HG02840 (cell line): ENCODE results near the gene TP73.

ENCODE experiments used
- ATAC-seq: cut with Tn5 transposase; IDR thresholded peaks from one replicate; pipeline ENCODE4 v1.9.1; 2021; ENCODE audit warnings: mild to moderate bottlenecking, moderate library complexity, moderate number of reproducible peaks; ENCODE audit not compliant: unreplicated experiment, low FRiP score

Gene TP73

DNA sequence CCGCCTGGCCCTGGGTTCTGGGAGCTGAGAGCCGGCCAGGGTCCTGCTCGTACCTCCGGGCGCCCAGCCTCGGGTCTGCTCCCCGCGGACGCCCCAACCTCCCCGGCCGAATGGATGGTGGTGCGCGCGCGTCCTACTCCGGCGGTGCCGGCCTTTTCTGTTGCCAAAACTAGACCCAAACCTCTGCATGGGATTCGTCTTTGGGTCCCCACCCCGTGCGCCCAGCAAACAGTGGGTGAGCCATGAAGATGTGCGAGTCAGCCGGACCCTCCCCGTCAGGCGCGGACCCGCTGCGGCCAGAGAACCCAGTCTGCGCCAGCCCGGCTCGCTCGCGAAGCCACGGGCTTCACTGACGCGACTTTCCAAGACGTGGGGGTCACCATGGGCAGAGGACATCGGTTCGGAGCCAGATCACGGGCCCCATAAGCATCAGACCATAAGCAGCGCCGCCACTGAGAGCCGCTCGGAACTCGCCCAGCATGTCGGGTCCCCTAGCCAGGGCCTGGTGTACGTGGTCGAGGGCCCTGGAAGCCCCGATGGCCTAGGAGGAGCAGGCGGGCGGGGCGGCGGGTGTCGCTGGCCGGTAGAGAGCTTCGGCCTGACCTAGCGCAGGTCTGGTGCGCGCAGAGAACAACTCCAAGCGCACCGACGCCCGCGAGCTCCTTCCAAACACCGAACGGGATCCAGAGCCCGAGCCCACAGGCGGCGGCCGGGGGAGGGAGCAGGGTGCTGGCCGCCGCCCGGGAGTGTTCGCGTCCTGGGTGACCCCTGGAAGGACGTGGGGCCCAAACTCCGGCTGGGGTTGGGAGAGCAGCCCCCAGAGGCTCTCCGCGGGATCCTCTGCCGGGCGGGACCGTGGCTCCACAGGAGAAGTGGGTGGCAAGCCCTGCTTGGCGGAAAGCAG, 1.0 kb upstream of the TP73 start:
- ATAC-seq = no peak

DNA sequence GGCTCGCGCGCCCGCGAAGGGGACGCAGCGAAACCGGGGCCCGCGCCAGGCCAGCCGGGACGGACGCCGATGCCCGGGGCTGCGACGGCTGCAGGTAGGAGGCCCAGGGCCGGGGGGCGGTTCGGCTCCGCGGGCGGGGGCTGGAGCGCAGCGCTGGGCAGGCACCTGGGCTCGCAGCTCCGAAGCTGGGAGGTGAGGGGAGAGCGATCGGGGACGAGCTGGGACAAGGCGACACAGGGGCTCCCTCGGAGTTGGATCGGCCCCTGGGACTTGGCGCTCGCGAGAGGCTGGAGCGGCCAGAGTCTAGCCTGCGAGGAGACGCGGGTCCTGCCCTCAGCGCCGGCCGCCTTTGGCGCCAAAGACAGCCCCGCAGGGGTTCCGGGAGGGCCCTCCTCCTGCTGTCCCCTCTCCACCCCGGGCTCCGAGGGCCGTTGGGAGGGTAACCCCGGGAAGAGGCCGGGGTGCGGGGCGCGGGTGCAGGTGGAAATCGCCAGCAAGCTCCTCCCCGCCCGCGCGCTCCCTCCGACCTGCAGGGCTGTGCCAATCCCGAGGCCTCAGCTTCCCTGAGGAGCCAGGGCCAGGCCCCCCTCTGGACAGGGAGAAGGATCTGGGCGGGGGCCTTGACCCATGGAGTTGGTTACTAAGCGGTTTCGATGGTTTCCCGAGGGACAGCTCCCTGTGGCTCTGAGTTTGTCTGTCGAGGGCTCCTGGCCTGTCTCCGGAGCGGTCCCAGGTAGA, 401 bp downstream of the TP73 start:
- ATAC-seq = no peak

DNA sequence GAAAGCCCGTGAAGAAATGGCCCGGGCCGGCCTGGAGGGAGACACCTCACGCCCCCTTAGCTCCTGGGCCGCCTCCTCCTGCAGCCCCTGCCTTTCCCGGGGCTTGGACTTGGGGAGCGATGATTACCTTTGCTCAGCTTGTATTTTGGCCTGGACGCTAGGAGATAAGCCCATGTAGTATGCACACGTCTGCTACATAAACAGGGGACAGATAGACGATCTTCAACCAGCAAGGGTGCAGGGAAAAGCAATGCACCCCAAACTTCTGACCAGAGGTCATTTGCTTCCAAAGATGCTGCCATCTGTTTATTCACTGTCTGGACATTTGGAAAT, 936 bp downstream of the TP73 start:
- ATAC-seq = no peak

DNA sequence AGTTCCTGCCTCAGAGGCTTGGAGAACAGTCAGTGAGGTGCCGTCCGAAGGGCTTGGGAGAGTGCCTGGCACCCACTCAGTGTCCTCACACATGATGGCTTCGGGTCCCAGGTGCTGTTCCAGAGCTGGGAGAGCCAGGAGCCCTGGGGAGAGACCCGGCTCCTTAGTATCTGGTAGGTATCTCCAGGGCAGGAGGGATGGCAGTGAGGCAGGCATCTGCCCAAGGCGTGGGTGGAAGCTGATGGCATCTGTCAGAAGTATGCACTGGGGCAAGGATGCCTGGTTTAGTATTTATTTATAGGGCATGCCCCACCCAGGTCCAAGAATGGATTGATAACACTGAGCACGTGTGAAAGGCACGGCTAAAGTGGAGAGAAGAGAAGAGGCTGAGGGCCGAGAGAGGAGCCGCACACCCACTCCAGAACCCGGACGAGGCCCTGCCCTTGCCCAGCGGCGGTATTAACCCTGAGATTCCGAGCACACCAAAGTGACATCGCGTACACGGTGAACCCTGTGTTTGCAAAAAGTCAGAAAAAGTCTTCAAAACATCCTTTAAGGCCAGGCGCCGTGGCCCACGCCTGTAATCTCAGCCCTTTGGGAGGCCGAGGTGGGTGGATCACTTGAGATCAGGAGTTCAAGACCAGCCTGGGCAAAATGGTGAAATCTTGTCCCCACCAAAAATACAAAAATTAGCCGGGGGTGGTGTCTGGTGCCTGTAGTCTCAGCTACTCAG, 2.4 kb downstream of the TP73 start:
- no peak for ATAC-seq

DNA sequence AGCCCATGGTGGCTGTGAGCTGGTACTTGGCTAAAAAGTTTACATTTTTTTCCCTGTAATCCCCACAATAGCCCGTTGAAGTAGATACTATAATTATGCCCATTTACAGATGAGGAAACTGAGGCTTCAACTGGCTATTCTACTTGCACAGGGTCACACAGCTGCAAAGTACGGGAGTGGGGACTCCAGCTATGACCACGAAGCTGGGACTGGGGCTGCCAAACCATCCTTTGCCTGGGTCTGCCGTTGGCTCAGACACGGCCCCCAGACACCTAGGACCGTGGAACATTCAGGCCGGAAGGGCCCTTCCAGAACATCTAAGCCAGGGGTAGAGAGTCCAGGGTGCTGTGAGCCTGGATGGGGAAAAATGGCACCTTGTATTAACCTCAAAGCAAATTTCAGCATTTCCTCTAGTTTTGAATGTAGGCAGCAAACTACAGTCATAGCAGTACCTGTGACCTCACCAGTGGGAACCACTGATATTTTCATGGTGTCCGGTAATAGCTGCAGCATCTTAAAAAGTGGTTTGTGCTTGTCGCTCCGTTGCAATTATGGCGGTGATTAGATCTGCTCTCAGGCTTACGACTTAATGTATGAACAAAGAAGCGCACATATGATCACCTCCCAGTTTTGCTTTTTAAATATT, 4.3 kb downstream of the TP73 start:
- peak; percentile 45 for ATAC-seq

DNA sequence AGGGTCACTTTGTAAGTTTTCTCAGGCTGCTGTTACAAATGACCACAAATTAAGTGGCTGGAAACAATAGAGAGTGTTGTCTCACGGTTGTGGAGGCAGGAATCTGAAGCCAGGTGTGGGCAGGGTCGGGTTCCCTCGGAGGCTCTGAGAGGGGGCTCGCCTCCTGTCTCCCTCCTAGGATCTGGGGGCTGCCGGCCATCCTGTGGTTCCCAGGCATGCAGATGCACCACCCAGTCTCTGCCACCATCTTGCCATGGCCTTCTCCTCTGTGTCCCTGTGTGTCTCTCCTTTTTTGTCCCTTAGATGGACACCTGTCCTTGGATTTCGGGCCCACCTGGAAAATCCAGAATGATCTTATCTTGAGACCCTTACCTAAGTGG, 4.8 kb downstream of the TP73 start:
- peak; percentile 12 for ATAC-seq

DNA sequence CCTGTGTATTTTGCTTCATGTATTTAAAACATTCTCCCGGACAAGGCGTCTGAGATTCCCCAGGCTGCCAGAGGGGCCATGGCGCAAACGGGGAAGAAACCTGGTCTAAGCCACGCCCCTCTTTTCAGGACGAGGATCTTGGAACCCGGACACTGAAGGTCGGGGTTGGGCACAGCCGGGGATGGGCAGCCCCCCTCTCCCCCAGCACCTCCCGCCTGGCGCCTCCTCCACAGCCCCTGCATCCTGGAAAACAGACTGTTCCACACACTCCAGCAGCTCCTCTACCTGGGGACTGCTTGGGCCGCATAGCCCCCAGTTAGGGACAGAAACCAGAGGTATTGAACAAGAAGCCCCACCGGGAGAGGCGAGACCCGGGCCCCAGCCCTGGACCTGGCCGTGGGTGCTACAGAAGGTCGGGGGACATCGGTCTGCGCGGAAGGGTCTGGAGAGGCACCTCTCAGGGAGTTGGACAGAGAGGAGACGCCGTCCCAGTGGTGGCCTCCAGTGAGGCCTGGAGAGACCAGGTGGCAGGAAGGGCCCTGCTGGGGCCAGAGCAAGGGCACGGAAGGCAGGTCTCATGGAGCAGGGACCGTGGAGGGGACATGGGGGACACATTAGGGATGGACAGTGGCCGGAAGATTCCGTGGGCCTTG, 5.4 kb downstream of the TP73 start:
- no peak for ATAC-seq

DNA sequence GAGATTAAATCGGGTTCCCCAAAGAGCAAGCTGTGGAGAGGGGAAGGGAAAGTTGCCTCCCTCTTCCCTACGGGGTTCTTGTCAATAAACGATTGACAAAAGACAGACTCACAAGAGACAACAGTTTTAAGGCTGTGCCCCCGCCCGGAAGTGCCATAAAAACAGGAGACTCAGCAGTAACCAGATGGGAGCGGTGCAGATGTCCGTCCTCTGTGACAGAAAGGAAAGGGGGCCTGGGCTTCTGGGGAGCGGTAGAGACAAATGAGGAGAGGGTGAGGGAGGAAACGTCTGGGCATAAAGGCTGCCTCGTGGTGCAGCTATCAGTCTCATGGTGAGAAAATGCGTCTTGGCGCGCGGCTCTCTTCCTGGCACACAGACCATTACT, 5.9 kb downstream of the TP73 start:
- no peak for ATAC-seq

DNA sequence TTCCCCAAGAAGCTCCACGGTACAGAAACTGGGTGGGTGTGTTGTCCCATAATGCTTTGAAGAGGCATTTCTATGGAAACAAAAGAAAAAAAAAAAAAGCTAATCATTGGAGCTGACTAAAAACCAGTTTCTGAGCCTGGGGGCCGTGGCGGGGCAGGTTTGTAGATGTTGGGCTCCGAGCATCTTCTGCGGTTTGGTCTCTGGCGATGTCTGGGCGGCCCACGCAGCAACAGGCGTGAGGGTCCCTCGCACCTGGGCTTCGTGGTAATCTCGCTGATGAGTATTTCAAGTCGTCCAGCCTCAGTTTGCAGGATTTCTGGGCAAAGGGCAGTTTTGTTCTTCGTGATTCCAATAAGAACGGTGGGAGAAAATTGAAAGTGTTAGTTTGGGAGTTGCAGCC, 6.8 kb downstream of the TP73 start:
- no peak for ATAC-seq

DNA sequence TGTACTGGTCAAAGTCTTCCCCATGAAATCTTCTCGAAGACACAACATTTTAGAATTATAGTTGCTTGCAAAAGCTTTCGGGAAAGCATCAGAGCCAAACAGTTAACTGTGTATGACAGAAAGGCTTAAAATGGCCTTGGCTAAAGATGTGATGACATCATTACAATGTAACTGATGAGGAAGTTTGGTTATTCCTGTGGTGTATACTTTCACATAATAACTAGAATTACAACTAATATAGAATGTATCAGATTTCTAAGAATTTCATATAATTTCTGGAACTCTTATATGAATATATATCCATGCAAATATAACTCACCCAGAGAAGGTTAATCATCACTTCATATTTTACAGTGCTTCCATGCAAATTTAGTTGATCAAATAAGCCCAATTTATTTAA, 8.4 kb downstream of the TP73 start:
- no peak for ATAC-seq

DNA sequence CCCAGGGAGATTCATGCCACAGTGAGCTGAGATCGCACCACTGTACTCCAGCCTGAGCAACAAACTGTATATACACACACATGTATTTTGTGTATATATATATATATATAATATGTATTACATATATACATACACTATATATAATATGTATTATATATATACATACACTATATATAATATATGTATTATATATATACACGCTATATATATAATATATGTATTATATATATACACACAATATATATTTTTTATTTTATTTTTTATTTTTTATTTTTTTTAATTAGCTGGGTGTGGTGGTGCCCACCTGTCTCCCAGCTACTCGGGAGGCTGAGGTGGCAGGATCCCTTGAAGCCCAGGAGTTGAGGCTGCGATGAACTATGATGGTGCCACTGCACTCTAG, 9.3 kb downstream of the TP73 start:
- ATAC-seq = no peak

DNA sequence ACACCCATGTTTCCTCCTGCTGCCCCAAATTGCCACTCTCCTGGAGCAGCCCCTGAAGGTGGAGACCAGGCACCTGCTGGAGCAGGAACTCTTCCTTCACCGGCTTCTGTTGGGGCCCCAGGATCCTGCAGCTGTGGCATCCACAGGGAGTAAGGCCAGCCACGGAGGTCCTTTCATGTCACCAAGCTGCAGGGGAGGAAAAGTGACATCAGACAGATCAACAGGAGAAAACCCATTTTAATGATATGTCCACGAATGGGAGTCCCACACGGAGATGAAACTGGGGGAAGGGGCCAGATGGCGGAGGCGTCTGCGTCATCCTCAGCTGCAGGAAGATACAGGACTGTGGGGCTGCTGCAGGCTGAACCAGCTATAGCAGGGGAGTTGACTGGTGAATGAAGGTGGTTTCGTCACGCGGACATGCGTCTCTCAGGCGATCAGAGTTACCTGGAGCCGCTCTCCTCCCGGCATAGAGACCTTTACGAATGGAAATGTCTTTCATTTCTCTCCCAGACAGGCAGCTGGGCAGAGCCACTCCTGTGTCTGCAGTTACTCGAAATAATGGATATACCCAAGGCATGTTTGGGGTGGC, 9.9 kb downstream of the TP73 start:
- ATAC-seq = no peak

DNA sequence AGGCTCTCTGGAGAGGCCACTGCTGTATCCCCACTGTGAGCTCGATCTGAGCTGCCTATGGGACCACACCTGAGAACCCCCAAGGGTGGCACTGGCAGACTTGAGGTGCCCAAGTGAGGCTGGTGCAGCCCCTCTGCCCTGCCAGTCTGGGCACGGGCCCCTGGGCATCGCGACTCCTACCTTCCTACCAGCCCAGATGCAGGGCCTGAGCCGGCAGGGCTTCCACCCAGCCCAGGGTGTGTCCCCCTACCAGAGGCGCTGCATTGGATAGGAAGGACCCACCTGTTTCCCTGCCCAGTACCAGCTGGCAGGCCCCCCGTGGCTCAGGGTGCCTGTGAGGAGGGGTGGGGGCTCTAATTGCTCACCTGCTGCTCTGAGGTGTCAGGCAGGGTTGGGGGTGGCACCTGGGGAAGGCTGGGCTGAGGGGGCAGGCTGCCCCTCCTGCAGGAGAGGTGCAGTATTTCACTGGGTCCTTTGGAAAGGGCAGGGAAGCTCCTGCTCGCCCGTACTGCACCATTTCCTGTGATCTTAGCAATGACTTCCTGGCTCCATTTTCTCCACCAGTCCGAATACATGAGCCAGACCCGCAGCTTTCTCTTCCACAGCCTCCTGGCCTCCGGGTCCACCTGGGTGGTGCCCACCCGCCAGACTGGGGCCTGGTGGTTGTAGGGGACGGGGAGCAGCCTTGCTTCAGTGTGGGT, 11.8 kb downstream of the TP73 start:
- ATAC-seq = no peak

DNA sequence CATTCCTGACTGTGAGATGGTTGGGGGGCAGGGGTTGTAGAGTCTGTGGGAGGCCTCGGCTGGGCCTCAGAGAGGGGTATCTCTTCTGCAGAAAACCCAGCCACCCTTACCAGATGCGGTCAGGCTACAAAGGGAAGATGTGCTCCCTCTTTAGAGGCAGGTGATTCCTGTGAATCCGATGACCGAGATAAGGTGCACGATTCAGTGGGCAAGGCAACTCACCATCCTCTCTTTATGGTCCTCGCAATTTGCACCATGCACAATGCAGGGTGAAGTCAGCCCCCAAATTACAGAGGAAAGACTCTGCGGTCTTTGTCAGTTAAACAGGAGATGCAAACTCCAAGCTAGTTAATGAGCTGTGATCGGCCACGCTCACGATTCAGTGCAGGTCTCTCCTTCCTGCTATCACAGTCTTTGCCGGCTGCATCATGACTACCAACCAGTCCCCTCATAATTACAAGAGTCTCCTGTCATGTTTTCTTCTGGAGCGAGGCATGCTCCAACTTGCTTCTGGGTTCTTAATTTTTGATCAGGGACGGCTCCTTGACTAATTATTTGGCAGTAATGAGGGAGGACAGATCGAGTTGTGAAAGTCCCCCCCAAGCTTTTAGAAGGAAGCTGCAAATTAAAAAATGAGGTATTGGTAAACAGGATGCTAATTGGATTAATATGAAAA, 12.5 kb downstream of the TP73 start:
- no peak for ATAC-seq

DNA sequence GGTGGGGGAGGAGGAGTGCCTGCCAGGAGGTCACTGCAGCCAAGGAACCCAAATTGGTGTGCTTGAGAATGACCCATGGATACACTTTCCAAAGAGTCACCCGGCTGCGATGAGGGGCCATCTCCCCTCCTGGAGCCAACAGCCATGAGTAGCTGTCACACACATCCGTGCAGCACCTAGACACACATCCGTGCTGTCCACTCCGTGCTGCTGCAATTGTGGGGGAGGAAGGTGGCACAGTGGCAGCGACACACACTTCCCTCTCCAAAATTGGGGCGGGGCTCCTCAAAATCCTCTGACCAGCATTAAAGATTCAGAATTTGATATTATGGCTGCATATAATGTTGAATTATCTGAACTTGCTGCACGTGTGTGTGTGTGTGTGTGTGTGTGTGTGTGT, 15.8 kb downstream of the TP73 start:
- ATAC-seq = no peak

DNA sequence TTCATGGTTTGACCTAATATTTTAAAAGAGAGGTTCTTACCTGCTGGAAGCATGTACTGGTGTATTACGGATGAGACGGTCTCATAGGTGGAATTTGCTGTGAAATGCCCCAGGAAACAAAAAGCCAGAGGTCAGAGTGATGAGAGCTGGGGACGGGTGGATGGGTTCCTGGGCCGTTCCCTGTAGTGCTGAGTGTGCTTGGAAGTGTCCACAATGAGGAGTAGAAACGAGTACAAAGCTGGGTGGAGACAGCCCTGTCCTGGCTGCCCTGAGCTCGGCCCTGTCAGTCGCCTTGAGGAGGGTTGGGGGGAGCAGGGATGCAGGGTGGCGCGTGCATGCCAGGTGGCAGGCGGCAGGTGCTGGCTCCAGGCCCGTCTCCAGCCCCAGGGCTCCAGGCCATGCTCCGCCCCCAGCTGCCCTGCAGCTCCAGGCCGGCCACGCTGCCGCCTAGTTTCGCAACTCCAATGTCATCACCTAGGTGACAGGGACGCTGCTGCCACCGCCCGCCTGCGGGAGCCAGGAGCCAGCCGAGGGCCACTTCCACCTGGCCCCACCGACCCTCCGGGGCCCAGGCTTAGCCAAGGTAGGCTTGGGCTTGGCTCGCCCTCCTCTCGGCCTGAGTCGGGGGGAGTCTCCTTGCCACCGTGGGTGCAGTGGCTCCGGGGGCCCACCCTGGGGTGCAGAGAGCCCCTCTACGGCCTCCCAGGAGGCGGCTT, 16.4 kb downstream of the TP73 start:
- ATAC-seq = no peak

DNA sequence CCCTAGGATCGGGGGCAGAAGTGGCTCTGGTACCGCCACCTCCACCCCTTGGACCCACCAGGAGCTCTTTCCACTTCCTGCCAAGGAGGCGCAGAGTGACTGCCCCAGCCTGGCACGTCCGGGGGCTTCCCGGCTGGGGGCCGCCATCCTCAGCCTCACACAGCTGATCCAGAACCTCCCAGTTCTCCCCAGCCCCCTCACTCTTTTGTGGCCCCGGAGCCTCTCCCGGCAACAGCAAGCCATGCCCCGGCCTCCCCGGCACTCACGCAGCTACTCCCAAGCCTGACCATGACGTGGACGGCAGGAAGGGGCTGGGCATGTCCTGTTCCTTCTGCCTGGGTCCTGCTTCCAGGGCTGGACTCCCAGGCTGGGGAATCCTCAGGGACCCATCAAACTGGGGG, 17.1 kb downstream of the TP73 start:
- ATAC-seq = no peak

DNA sequence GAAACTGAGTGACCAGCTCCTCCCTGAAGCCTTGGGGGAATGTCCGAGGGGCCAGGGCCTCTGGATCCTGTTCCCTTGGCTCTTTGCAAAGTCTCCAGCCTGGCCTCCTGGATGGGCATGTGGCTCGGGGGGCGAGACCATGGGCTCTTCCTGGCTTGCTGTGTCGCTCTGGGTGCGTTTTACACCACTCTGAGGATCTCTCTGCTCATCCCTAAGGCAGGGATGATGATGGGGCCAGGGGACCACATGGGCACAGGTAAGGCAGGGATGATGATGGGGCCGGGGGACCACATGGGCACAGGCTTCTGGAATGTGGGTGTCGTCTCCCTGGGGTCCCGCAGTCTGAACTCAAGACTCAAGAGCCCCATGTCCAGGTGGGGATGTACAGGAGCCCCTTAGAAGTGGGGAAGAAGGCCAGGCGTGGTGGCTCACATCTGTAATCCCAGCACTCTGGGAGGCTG, 17.7 kb downstream of the TP73 start:
- no peak for ATAC-seq
